SK-N-MC (cell line): Measurements from ENCODE around the gene NRAP.

ENCODE experiments used
- DNase-seq: peaks from one replicate; pipeline ENCODE4 v3.0.0-alpha.2; 2011; ENCODE audit warnings: low read depth, low spot score
- H3K27ac ChIP-seq: fragments of 200-600 bp; sonication (generic); 2 replicates; pipeline ENCODE4 v1.5.1; 2016; ENCODE audit warnings: mixed run types
- H3K36me3 ChIP-seq: fragments of 200-600 bp; sonication (generic); 2 replicates; pipeline ENCODE4 v1.6.1; 2017; ENCODE audit warnings: antibody characterized with exemption, low read length, mixed read lengths; ENCODE audit not compliant: insufficient read depth
- H3K4me3 ChIP-seq: fragments of 200-600 bp; sonication (generic); 2 replicates; pipeline ENCODE4 v1.5.1; 2016
- H3K9ac ChIP-seq: fragments of 200-600 bp; sonication (generic); 2 replicates; pipeline ENCODE4 v1.8.0; 2017; ENCODE audit warnings: mixed run types, mixed read lengths; ENCODE audit not compliant: insufficient read length
- H3K9me3 ChIP-seq: fragments of 200-600 bp; sonication (generic); 2 replicates; pipeline ENCODE4 v1.6.1; 2017; ENCODE audit warnings: low read depth, mild to moderate bottlenecking, antibody characterized with exemption, low read length, moderate library complexity, mixed read lengths
- EZH2 ChIP-seq: fragments of 200-600 bp; sonication (generic); IDR thresholded peaks from one replicate; pipeline ENCODE4 v1.6.1; 2017; ENCODE audit warnings: antibody characterized with exemption
- FOXP2 ChIP-seq: optimal IDR thresholded peaks from 2 replicates; pipeline ENCODE3; 2011; ENCODE audit warnings: mild to moderate bottlenecking, moderate library complexity; ENCODE audit not compliant: insufficient read depth; ENCODE audit errors: extremely low read length, control extremely low read depth
- POLR2AphosphoS5 ChIP-seq: IDR thresholded peaks from 2 replicates; pipeline ENCODE4 v1.6.1; 2012; ENCODE audit warnings: mild to moderate bottlenecking, low read depth, low read length, borderline replicate concordance

Gene NRAP

DNA sequence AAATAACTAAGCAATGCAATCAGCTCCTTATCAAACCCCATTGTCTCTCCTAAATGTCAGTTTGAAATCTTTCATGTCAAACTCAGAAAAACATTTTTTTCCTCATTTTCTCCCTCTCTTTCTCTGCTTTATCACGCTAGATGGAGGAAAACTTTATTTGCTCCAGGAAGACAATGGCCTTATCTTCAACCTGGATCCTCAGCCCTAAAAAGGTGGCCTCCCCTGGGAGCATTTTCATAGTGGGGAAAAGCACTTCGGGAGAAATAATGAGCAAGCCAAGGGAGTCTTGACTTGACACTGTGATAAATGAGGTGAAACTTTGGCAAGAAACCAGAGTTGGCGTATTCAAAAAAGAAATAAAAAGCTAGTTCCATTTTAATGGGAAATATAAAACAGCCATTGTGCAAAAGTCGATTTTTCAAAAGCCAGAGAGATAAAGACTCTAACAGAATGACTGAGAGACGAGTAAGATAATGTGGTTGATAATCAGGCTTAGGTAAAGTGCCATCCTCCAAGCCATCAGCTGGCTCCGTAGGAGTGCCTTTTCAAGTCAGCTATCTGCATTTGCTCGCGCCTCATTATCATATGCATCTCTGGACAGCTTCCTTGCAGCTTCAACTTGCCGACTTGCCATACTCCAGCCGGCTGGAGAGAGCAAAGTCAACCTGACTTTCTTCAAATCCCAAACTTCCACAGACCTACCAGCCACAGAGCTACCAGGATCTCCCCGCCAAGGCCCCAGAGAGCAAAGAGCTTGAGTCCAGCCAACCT is 91.1 kb downstream of the NRAP start:
- H3K4me3 ChIP-seq: no peak overlapping the region
- no peaks in the 10 kb centered on the region for H3K36me3 ChIP-seq
- DNase-seq: no peak
- TF ChIP-seq FOXP2 (no peak), POLR2AphosphoS5 (no peak), EZH2 (no peak)
- H3K27ac ChIP-seq: no peak overlapping the region
- no peaks in the 10 kb centered on the region for H3K9me3 ChIP-seq
- H3K9ac ChIP-seq: no peak overlapping the region

DNA sequence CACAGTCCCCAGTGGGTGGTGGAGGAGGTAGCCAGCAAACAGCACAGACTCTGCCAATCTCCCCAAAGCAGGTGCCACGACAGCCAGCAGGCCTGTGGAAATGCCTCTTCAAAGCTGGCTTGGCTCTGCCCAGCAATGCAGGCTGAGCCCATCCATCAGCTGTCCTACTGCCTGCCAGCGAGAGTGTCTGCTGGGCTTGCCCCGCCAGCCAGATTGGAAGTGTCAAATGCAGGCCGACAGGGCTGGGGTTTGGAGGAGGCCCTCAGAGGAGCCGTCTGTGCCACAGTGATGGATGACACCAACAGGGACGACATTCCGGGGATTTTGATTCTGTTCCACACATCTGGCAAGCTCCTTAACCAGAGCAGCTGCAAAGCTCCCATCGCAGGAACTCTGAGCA is 94.3 kb downstream of the NRAP start:
- Histone ChIP-seq H3K9me3 (no peaks in the 10 kb centered on the region), H3K4me3 (no peak overlapping the region), H3K36me3 (no peaks in the 10 kb centered on the region), H3K9ac (no peak overlapping the region), H3K27ac (no peak overlapping the region)
- DNase-seq: no peak
- TF ChIP-seq POLR2AphosphoS5 (no peak), EZH2 (no peak)

DNA sequence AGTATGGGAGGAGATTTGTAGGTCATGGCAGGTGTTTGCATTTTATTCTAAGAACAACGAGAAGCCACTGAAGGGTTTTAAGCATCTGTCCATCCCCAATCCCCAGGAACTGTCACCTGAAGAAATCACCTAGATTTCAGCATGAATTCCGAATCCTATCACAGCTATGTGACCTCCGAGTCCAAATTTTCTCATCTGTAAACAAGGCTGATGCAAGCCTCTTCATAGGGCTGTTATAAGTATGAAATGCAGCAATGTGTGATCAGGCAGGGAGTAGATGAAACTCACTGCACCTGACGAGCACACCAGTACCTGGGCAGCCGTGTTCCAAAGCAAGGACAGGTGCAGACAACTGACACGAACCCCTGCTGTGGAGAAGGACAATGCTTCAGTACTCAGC is 97.0 kb downstream of the NRAP start:
- Histone ChIP-seq H3K36me3 (no peaks in the 10 kb centered on the region), H3K4me3 (no peak overlapping the region), H3K9ac (no peak overlapping the region), H3K27ac (no peak overlapping the region), H3K9me3 (no peaks in the 10 kb centered on the region)
- TF ChIP-seq FOXP2 (no peak), EZH2 (no peak), POLR2AphosphoS5 (no peak)
- no peak for DNase-seq

DNA sequence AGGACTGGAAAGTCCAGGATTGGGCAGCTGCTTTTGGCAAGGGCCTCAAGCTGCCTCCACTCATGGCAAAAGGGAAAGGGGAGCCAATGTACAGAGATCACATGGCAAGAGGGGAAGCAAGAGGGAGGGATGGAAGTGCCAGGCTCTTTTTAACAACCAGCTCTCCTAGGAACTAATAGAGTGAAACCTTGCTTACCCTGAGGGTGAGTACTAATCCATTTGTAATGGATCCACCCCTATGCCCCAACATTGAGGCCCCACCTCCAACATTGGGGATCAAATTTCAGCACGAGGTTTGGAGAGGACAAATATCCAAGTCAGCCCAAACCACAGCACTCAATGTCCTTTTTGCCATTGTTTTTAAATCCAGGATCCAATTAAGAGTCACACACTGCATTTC is 98.5 kb downstream of the NRAP start:
- Histone ChIP-seq H3K9me3 (no peaks in the 10 kb centered on the region), H3K9ac (no peak overlapping the region), H3K4me3 (no peak overlapping the region), H3K27ac (no peak overlapping the region), H3K36me3 (no peaks in the 10 kb centered on the region)
- TF ChIP-seq EZH2: no peak
- TF ChIP-seq POLR2AphosphoS5: no peak
- TF ChIP-seq FOXP2: no peak
- DNase-seq: no peak

DNA sequence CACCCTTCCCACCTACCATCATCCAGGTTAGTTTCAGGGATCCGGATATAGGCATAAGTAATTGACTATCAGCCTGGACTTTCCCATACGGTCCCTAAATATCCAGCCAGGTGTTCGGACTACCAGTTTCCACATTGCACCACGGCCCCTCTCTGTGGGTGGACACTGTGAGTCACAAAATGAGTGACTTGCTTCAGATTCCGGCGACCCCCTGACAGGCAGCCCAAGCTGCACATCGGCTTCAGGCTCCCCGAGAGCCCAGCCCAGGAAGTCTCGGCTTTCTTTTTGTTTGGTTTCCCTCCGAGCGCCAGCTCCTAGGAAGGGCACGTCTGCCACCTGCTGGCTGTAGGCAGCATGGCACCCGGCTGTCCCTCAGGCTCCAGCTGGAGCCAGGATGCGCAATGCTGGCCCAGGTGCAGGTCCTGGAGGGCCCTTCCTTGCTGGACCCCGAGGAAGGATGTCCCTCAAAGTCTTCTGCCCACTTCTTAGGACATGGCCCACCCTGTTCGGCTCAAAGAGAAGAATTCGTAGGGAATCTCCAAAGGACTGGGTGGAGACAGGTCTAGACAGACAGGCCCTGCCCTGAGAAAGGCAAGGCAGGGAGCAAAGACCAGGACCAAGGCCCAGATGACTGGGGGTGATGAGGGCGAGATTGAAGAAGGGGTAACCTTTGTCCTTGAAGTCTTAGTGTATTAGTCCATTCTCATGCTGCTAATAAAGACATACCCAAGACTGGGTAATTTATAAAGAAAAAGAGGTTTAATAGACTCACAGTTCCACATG is 100.3 kb downstream of the NRAP start:
- H3K36me3 ChIP-seq: no peaks in the 10 kb centered on the region
- H3K4me3 ChIP-seq: peak overlapping the region; percentile 58
- no peak for DNase-seq
- H3K9ac ChIP-seq: no peak overlapping the region
- TF ChIP-seq EZH2: no peak
- TF ChIP-seq FOXP2: no peak
- TF ChIP-seq POLR2AphosphoS5: no peak
- no peaks in the 10 kb centered on the region for H3K9me3 ChIP-seq
- no peak overlapping the region for H3K27ac ChIP-seq

DNA sequence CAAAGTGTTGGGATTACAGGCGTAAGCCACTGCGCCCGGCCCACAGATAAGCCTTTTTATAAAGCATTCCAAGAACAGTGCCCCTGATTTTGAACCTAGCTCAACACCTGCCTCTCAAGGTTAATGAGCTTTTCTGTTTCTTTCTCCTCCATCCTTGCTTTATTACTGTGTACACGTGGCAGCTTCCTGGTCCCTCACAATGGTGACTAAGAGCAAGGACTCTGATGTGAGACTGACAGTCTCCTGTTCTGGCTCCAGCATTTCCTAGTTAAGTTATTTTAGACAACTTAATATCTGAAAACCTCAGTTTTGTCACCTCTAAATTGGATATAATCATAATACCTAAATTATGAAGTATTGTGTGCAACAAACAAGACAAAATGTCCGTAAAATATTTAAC is 101.1 kb downstream of the NRAP start:
- Histone ChIP-seq H3K4me3 (no peak overlapping the region), H3K9me3 (no peaks in the 10 kb centered on the region), H3K9ac (no peak overlapping the region), H3K27ac (no peak overlapping the region), H3K36me3 (no peaks in the 10 kb centered on the region)
- no peak for TF ChIP-seq POLR2AphosphoS5
- no peak for TF ChIP-seq EZH2
- TF ChIP-seq FOXP2: no peak
- no peak for DNase-seq

DNA sequence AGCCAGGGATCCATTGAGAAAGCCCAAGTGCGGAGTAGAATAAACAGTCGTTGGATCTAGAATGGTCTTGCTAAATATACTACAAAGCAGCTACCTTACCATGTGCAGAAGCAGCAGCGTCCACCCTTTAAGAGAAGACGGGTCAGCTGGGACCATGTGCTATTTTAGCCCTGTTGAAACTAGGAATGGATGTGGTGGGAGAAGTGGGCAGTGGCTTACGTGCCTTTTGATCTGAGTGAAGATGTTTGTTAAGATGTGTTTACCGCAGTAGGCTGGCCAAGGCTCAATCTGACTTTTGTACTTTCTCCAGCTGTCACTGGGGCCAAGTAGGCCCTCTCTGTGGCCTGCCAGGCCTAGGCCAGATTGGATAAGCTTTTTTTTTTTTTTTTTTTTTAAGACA is 101.8 kb downstream of the NRAP start:
- Histone ChIP-seq H3K4me3 (no peak overlapping the region), H3K9me3 (no peaks in the 10 kb centered on the region), H3K36me3 (no peaks in the 10 kb centered on the region), H3K27ac (no peak overlapping the region), H3K9ac (no peak overlapping the region)
- TF ChIP-seq POLR2AphosphoS5 (no peak), FOXP2 (no peak), EZH2 (no peak)
- DNase-seq: no peak

DNA sequence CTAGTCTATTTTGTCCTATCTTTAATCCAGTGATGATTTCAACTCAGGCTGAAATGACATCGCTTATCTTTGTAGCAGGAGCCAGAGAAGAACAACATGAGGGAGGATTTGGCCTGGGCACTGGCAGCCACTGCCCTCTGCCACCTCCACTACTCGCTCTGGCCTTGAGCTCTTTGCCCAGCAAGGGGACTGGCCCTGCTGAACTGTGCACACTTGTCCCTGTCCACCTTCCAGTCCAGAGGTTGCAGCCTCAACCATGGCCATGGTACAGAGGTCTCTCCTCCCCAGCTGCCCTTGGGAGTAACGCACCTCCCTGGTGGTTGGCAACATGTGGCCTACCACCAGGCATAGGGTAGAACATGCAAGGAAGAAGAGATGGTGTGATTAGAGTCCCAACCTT is 102.6 kb downstream of the NRAP start:
- no peak overlapping the region for H3K4me3 ChIP-seq
- no peaks in the 10 kb centered on the region for H3K9me3 ChIP-seq
- H3K27ac ChIP-seq: no peak overlapping the region
- no peak for DNase-seq
- TF ChIP-seq EZH2: no peak
- no peak for TF ChIP-seq FOXP2
- no peak for TF ChIP-seq POLR2AphosphoS5
- no peaks in the 10 kb centered on the region for H3K36me3 ChIP-seq
- no peak overlapping the region for H3K9ac ChIP-seq
